H9 (cell line): ENCODE results near the gene PCYT1B. TPM values are rescaled to one million over a fixed set of nuclear protein-coding genes. Genes with fewer than 3 reads are reported as not detected.

ENCODE experiments used
- DNase-seq: peaks from one replicate; pipeline ENCODE4 v3.0.0-alpha.2; 2017
- H2AFZ ChIP-seq: one replicate; pipeline ENCODE4 v1.6.1; 2013; ENCODE audit warnings: mild to moderate bottlenecking, low read length, control low read depth, moderate library complexity
- H2AK5ac ChIP-seq: 2 replicates; pipeline ENCODE4 v1.6.1; 2013; ENCODE audit warnings: low read length, control low read depth, mixed read lengths; ENCODE audit not compliant: insufficient read length
- H2BK120ac ChIP-seq: one replicate; pipeline ENCODE4 v1.6.1; 2013; ENCODE audit warnings: low read depth, mild to moderate bottlenecking, low read length, control low read depth, inconsistent platforms; ENCODE audit not compliant: poor library complexity, severe bottlenecking
- H2BK12ac ChIP-seq: 2 replicates; pipeline ENCODE4 v1.6.1; 2013; ENCODE audit warnings: low read length, control low read depth, mixed read lengths, low read depth; ENCODE audit not compliant: insufficient read length
- H2BK15ac ChIP-seq: 2 replicates; pipeline ENCODE4 v1.6.1; 2013; ENCODE audit warnings: low read depth, low read length, control low read depth
- H2BK20ac ChIP-seq: one replicate; pipeline ENCODE4 v1.6.1; 2013; ENCODE audit warnings: low read depth, mild to moderate bottlenecking, low read length, control low read depth, inconsistent platforms; ENCODE audit not compliant: poor library complexity, severe bottlenecking
- H2BK5ac ChIP-seq: 2 replicates; pipeline ENCODE4 v1.6.1; 2013; ENCODE audit warnings: low read length, control low read depth, mixed read lengths; ENCODE audit not compliant: insufficient read length
- H3K14ac ChIP-seq: 2 replicates; pipeline ENCODE4 v1.6.1; 2013; ENCODE audit warnings: low read length, control low read depth; ENCODE audit not compliant: insufficient read depth
- H3K18ac ChIP-seq: 2 replicates; pipeline ENCODE4 v1.6.1; 2013; ENCODE audit warnings: low read depth, mild to moderate bottlenecking, mixed read lengths, low read length, control low read depth; ENCODE audit not compliant: insufficient read length
- H3K23ac ChIP-seq: 2 replicates; pipeline ENCODE4 v1.6.1; 2013; ENCODE audit warnings: low read length, control low read depth, mixed read lengths, low read depth; ENCODE audit not compliant: insufficient read length
- H3K23me2 ChIP-seq: 2 replicates; pipeline ENCODE4 v1.6.1; 2013; ENCODE audit warnings: low read depth, mild to moderate bottlenecking, mixed read lengths, low read length, control low read depth; ENCODE audit not compliant: insufficient read length, poor library complexity, severe bottlenecking
- H3K27ac ChIP-seq: 2 replicates; pipeline ENCODE4 v1.5.1; 2013; ENCODE audit warnings: low read length, control low read depth, mixed read lengths, low read depth; ENCODE audit not compliant: insufficient read length
- H3K27me3 ChIP-seq: 2 replicates; pipeline ENCODE4 v1.6.1; 2013; ENCODE audit warnings: low read length, control low read depth, inconsistent platforms; ENCODE audit not compliant: insufficient read depth
- H3K4ac ChIP-seq: 2 replicates; pipeline ENCODE4 v1.6.1; 2013; ENCODE audit warnings: low read depth, mild to moderate bottlenecking, control low read depth, inconsistent platforms, low read length, moderate library complexity
- H3K4me1 ChIP-seq: 2 replicates; pipeline ENCODE4 v1.6.1; 2013; ENCODE audit warnings: low read length, control low read depth, inconsistent platforms; ENCODE audit not compliant: insufficient read depth
- H3K4me2 ChIP-seq: 2 replicates; pipeline ENCODE4 v1.6.1; 2013; ENCODE audit warnings: low read length, control low read depth, mixed read lengths; ENCODE audit not compliant: insufficient read length, insufficient read depth
- H3K56ac ChIP-seq: 2 replicates; pipeline ENCODE4 v1.6.1; 2013; ENCODE audit warnings: low read depth, mild to moderate bottlenecking, mixed read lengths, low read length, control low read depth; ENCODE audit not compliant: insufficient read length
- H3K79me1 ChIP-seq: 2 replicates; pipeline ENCODE4 v1.6.1; 2013; ENCODE audit warnings: low read depth, mild to moderate bottlenecking, moderate library complexity, low read length, control low read depth, inconsistent platforms; ENCODE audit not compliant: insufficient read depth, poor library complexity, severe bottlenecking
- H3K79me2 ChIP-seq: 2 replicates; pipeline ENCODE4 v1.6.1; 2013; ENCODE audit warnings: low read length, control low read depth, inconsistent platforms; ENCODE audit not compliant: insufficient read depth
- H3K9ac ChIP-seq: 2 replicates; pipeline ENCODE4 v1.6.1; 2013; ENCODE audit warnings: low read length, control low read depth, mixed read lengths; ENCODE audit not compliant: insufficient read length; ENCODE audit errors: extremely low read depth
- H3K9me3 ChIP-seq: one replicate; pipeline ENCODE4 v1.6.1; 2013; ENCODE audit warnings: low read depth, low read length, inconsistent platforms; ENCODE audit not compliant: control insufficient read depth
- H3T11ph ChIP-seq: one replicate; pipeline ENCODE4 v1.6.1; 2013; ENCODE audit warnings: mild to moderate bottlenecking, low read length, control low read depth, inconsistent platforms
- H4K20me1 ChIP-seq: one replicate; pipeline ENCODE4 v1.6.1; 2013; ENCODE audit not compliant: control insufficient read depth, insufficient read length, insufficient read depth
- H4K5ac ChIP-seq: 2 replicates; pipeline ENCODE4 v1.6.1; 2013; ENCODE audit warnings: low read depth, mild to moderate bottlenecking, mixed read lengths, low read length, control low read depth; ENCODE audit not compliant: insufficient read length
- H4K8ac ChIP-seq: replicated peaks from 2 replicates; pipeline ENCODE4 v1.6.1; 2013; ENCODE audit warnings: low read length, control low read depth, mixed read lengths, low read depth; ENCODE audit not compliant: insufficient read length
- H4K91ac ChIP-seq: 2 replicates; pipeline ENCODE4 v1.6.1; 2013; ENCODE audit warnings: low read depth, mild to moderate bottlenecking, moderate library complexity, mixed read lengths, low read length, control low read depth; ENCODE audit not compliant: insufficient read length
- H3K27ac Mint-ChIP-seq, 3 experiments: 2 replicates in 2 of 3; 3 replicates in 1 of 3; pipeline ENCODE4 v1.8.0; 2020 to 2021; ENCODE audit warnings: mixed read lengths in 3 of 3, mild to moderate bottlenecking in 1 of 3, moderate library complexity in 1 of 3
- H3K27me3 Mint-ChIP-seq: 2 replicates; pipeline ENCODE4 v1.8.0; 2021; ENCODE audit warnings: low read depth, mild to moderate bottlenecking, moderate library complexity, mixed read lengths
- H3K36me3 Mint-ChIP-seq, 3 experiments: 2 replicates in 2 of 3; 3 replicates in 1 of 3; pipeline ENCODE4 v1.8.0; 2020 to 2021; ENCODE audit warnings: low read depth in 3 of 3, mixed read lengths in 3 of 3; ENCODE audit not compliant: insufficient read depth in 1 of 3
- H3K4me1 Mint-ChIP-seq, 2 experiments: 2 replicates each; pipeline ENCODE4 v1.8.0; 2020; ENCODE audit warnings: mixed read lengths in 2 of 2
- H3K4me3 Mint-ChIP-seq, 2 experiments: 2 replicates in 1 of 2; 3 replicates in 1 of 2; pipeline ENCODE4 v1.8.0; 2020 to 2021; ENCODE audit warnings: mild to moderate bottlenecking in 2 of 2, mixed read lengths in 2 of 2, moderate library complexity in 1 of 2
- H3K9me3 Mint-ChIP-seq, 2 experiments: 2 replicates in 1 of 2; 3 replicates in 1 of 2; pipeline ENCODE4 v1.8.0; 2020; ENCODE audit warnings: mild to moderate bottlenecking in 2 of 2, mixed read lengths in 2 of 2, moderate library complexity in 1 of 2
- WGBS: extraction: QIAGEN DNeasy Blood & Tissue Kit; methylation state at CpG from one replicate; pipeline ENCODE4 v1.1.7; 2013; ENCODE audit warnings: missing lambda C conversion rate, low lambda C conversion rate, mixed read lengths; ENCODE audit not compliant: insufficient read length; ENCODE audit errors: extremely low coverage; 5-methylcytosine and 5-hydroxymethylcytosine counted together
- total RNA-seq: library from RNA; stranded (reverse); gene quantifications from 2 replicates; pipeline ENCODE4 v1.2.1, GENCODE V29; 2021
- TF ChIP-seq, protein P1 (sequence below): fragments of 200-600 bp; sonication (generic); conservative IDR thresholded peaks from 3 replicates; pipeline ENCODE4 v1.8.0; 2021; ENCODE audit warnings: antibody characterized with exemption, mild to moderate bottlenecking

PCYT1B gene
- total RNA-seq, 1 experiment from 2014 or later = 29.1 TPM

DNA sequence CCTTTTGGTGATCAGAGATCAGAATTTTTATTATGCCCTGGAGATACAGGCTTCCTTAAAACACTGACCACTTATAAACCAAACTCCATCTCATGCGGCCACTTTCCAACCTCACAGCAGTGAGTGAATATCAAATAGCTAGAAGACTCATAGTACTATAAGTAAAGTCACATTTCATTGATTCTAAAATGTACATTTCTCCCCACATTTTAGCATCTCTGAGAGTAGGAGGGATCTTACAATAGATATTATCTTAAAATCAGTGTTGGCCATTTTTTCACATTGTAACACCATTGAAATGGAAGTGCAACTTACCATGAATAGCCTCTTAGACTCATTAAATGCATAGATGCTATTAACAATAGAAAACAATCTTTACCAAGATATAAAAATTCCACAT is 17.4 kb downstream of the PCYT1B start:
- no peak overlapping the region for H4K8ac ChIP-seq
- TF ChIP-seq, protein P1, sequence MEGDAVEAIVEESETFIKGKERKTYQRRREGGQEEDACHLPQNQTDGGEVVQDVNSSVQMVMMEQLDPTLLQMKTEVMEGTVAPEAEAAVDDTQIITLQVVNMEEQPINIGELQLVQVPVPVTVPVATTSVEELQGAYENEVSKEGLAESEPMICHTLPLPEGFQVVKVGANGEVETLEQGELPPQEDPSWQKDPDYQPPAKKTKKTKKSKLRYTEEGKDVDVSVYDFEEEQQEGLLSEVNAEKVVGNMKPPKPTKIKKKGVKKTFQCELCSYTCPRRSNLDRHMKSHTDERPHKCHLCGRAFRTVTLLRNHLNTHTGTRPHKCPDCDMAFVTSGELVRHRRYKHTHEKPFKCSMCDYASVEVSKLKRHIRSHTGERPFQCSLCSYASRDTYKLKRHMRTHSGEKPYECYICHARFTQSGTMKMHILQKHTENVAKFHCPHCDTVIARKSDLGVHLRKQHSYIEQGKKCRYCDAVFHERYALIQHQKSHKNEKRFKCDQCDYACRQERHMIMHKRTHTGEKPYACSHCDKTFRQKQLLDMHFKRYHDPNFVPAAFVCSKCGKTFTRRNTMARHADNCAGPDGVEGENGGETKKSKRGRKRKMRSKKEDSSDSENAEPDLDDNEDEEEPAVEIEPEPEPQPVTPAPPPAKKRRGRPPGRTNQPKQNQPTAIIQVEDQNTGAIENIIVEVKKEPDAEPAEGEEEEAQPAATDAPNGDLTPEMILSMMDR = no peak
- no peak overlapping the region for H3K9ac ChIP-seq
- no peaks in the 10 kb centered on the region; the same call in 1 of the 2 replicates for H3K79me2 ChIP-seq
- H3K14ac ChIP-seq = no peak overlapping the region
- H3K4me3 Mint-ChIP-seq = no peak overlapping the region
- no peak overlapping the region for H4K91ac ChIP-seq
- no peaks in the 10 kb centered on the region for H3K9me3 ChIP-seq
- no peak overlapping the region for H2BK120ac ChIP-seq
- H3K9me3 Mint-ChIP-seq = peaks cover 0 to 2% of the 10 kb centered on the region in 2 experiments; a peak in 1 of 5 replicates
- H3K4me1 ChIP-seq = no peaks in the 10 kb centered on the region
- H4K20me1 ChIP-seq = no peaks in the 10 kb centered on the region
- H3T11ph ChIP-seq = no peak overlapping the region
- H2AFZ ChIP-seq = no peak overlapping the region
- H3K4ac ChIP-seq = no peak overlapping the region
- peaks cover 2 to 8% (median 4%) of the 10 kb centered on the region in 3 experiments; a peak in 6 of 7 replicates for H3K36me3 Mint-ChIP-seq
- H3K23ac ChIP-seq = no peak overlapping the region
- H3K27me3 Mint-ChIP-seq = no peaks in the 10 kb centered on the region
- no peak overlapping the region for H3K27ac Mint-ChIP-seq
- no peak overlapping the region for H4K5ac ChIP-seq
- no peak overlapping the region for H2BK20ac ChIP-seq
- no peak overlapping the region for H3K4me2 ChIP-seq
- no peak overlapping the region for H3K27ac ChIP-seq
- H2BK15ac ChIP-seq = no peak overlapping the region
- H3K23me2 ChIP-seq = no peaks in the 10 kb centered on the region
- H2AK5ac ChIP-seq = no peak overlapping the region
- H2BK12ac ChIP-seq = no peak overlapping the region
- H3K18ac ChIP-seq = no peak overlapping the region
- peaks cover 2 to 3% of the 10 kb centered on the region in 2 experiments; a peak in 1 of 4 replicates for H3K4me1 Mint-ChIP-seq
- H3K27me3 ChIP-seq = no peaks in the 10 kb centered on the region
- DNase-seq = no peak
- WGBS = no CpG with 5 or more reads among the region's 1 CpG
- no peak overlapping the region for H2BK5ac ChIP-seq
- H3K79me1 ChIP-seq = no peaks in the 10 kb centered on the region
- no peak overlapping the region for H3K56ac ChIP-seq
